HepG2 (cell line): Measurements from ENCODE around the gene JPT1. TPM values are rescaled to one million over a fixed set of nuclear protein-coding genes. Genes with fewer than 3 reads are reported as not detected.

ENCODE experiments used
- FOSL2 ChIP-seq: sonication (generic); formaldehyde crosslinking; IDR thresholded peaks from 2 replicates; pipeline ENCODE4 v1.4.0; 2020; ENCODE audit warnings: missing genetic modification reagents
- GFI1 ChIP-seq: sonication (generic); formaldehyde crosslinking; IDR thresholded peaks from 2 replicates; pipeline ENCODE4 v1.5.0; 2020; ENCODE audit warnings: missing genetic modification reagents, mild to moderate bottlenecking, borderline replicate concordance
- HNF4A ChIP-seq: sonication (generic); formaldehyde crosslinking; IDR thresholded peaks from 2 replicates; pipeline ENCODE4 v1.4.0; 2020; ENCODE audit warnings: missing genetic modification reagents
- MAFK ChIP-seq, 2 experiments: IDR thresholded peaks in 1 of 2; conservative IDR thresholded peaks in 1 of 2; 2 replicates each; pipeline ENCODE4 v1.6.1; 2011; ENCODE audit warnings: improper control_type of control experiment in 2 of 2, low read length in 2 of 2
- SKI ChIP-seq: fragments of 450-650 bp; IDR thresholded peaks from one replicate; pipeline ENCODE4 v1.6.1; 2018; ENCODE audit warnings: mild to moderate bottlenecking; ENCODE audit not compliant: partially characterized antibody
- SMC3 ChIP-seq: IDR thresholded peaks from 2 replicates; pipeline ENCODE4 v1.6.1; 2011; ENCODE audit warnings: low read length, improper control_type of control experiment
- SNAI1 ChIP-seq: sonication (generic); formaldehyde crosslinking; IDR thresholded peaks from 2 replicates; pipeline ENCODE4 v1.5.0; 2020; ENCODE audit warnings: mild to moderate bottlenecking, missing genetic modification reagents, borderline replicate concordance
- TRIM24 ChIP-seq: sonication (generic); formaldehyde crosslinking; IDR thresholded peaks from 2 replicates; pipeline ENCODE4 v1.8.0; 2022; ENCODE audit warnings: mild to moderate bottlenecking, missing genetic modification reagents
- ZNF354B ChIP-seq: sonication (generic); formaldehyde crosslinking; IDR thresholded peaks from 2 replicates; pipeline ENCODE4 v1.8.0; 2022; ENCODE audit warnings: mild to moderate bottlenecking, missing genetic modification reagents
- ZNF558 ChIP-seq: sonication (generic); formaldehyde crosslinking; IDR thresholded peaks from 2 replicates; pipeline ENCODE4 v1.9.0; 2022; ENCODE audit warnings: mild to moderate bottlenecking, missing genetic modification reagents, borderline replicate concordance
- ZNF572 ChIP-seq: sonication (generic); formaldehyde crosslinking; IDR thresholded peaks from 2 replicates; pipeline ENCODE4 v1.5.1; 2020; ENCODE audit warnings: mild to moderate bottlenecking, missing genetic modification reagents
- polyA plus RNA-seq, 8 experiments: library from polyadenylated mRNA; depleted of rRNA in 3 of 8; stranded (reverse) in 7 of 8; unstranded in 1 of 8; fragments of >200 nt; fragmentation: Illumina TruSeq in 4 of 8; extraction: Trizol in 4 of 8; gene quantifications; 2 replicates each; pipeline versions ENCODE4 v1.2.1 to v1.2.3, GENCODE V29; 2011 to 2016; ENCODE audit warnings: low read depth in 4 of 8, missing spikeins in 1 of 8, mixed read lengths in 1 of 8; ENCODE audit not compliant: insufficient read depth in 1 of 8
- total RNA-seq, 5 experiments: library from RNA; depleted of rRNA; stranded (reverse); fragments of >200 nt; fragmentation: Illumina TruSeq; extraction: Trizol; gene quantifications; 2 replicates each; pipeline ENCODE4 v1.2.3, GENCODE V29; 2016; ENCODE audit warnings: low read depth in 1 of 5
- TF ChIP-seq, protein P1 (sequence below), 2 experiments: sonication (generic) in 1 of 2; formaldehyde crosslinking in 1 of 2; IDR thresholded peaks; 2 replicates each; pipeline versions ENCODE4 v1.5.1 to v1.6.1; 2011 to 2020; ENCODE audit warnings: borderline replicate concordance in 1 of 2, low read depth in 1 of 2, low read length in 1 of 2, mild to moderate bottlenecking in 1 of 2, missing genetic modification reagents in 1 of 2, moderate library complexity in 1 of 2
- TF ChIP-seq, protein P2 (sequence below): sonication (generic); formaldehyde crosslinking; IDR thresholded peaks from 2 replicates; pipeline ENCODE4 v1.5.0; 2020; ENCODE audit warnings: mild to moderate bottlenecking, missing genetic modification reagents, borderline replicate concordance
- TF ChIP-seq, protein P3 (sequence below): sonication (generic); formaldehyde crosslinking; IDR thresholded peaks from 2 replicates; pipeline ENCODE4 v1.8.0; 2022; ENCODE audit warnings: missing genetic modification reagents, mild to moderate bottlenecking, moderate library complexity, borderline replicate concordance
- TF ChIP-seq, protein P4 (sequence below): sonication (generic); formaldehyde crosslinking; IDR thresholded peaks from 2 replicates; pipeline ENCODE4 v1.4.0; 2020; ENCODE audit warnings: missing genetic modification reagents, borderline replicate concordance

The JPT1 gene
- total and polyA plus RNA-seq, 2 of the 13 experiments (the other 11 are each of a cell fraction or from before 2014, with no cell fraction given), result 43.3 to 256 TPM

DNA sequence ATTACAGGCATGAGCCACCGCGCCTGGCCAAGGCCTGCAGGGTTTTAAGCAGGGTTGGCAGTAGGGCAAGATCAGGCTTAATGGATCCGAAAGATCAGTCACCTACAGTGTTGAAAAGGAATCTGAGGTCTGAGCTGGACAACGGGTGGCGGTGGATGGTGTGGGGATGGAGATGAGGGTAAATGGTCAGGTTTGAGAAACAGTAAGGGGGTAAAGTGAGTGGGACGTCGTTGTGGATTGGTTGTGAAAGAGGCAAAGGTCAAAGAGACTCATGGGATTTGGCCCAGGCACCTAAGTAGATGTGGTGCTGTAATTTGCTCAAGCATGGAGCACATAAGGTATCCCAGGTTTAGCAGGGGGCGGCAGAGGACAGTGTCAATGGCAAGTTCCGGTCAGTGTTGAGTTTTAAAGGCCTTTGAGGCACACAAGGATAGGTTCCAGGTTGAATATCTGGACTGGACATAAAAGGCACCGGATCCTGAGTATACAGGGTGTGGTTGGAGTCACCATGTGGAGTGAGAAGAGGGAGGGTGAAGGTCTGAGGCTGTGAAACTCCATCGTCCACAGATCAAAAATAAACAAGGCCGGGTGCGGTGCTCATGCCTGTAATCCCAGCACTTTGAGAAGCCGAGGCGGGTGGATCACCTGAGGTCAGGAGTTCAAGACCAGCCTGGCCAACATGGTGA lies 67.7 kb downstream of the JPT1 start (continued):
- TF ChIP-seq, protein P1, sequence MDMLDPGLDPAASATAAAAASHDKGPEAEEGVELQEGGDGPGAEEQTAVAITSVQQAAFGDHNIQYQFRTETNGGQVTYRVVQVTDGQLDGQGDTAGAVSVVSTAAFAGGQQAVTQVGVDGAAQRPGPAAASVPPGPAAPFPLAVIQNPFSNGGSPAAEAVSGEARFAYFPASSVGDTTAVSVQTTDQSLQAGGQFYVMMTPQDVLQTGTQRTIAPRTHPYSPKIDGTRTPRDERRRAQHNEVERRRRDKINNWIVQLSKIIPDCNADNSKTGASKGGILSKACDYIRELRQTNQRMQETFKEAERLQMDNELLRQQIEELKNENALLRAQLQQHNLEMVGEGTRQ (IDR thresholded peaks at IDR 0.05; ENCODE audit: low read depth, low read length), result no peak
- TF ChIP-seq, protein P1 (CRISPR knock-in tag; IDR thresholded peaks at IDR 0.05; ENCODE audit: borderline replicate concordance), result 0 out of 2 replicates have a peak, but pooled peaks have one; percentile 35
- TF ChIP-seq GFI1, result peak; percentile 78; the same call in 1 of the 2 replicates
- TF ChIP-seq, protein P2, sequence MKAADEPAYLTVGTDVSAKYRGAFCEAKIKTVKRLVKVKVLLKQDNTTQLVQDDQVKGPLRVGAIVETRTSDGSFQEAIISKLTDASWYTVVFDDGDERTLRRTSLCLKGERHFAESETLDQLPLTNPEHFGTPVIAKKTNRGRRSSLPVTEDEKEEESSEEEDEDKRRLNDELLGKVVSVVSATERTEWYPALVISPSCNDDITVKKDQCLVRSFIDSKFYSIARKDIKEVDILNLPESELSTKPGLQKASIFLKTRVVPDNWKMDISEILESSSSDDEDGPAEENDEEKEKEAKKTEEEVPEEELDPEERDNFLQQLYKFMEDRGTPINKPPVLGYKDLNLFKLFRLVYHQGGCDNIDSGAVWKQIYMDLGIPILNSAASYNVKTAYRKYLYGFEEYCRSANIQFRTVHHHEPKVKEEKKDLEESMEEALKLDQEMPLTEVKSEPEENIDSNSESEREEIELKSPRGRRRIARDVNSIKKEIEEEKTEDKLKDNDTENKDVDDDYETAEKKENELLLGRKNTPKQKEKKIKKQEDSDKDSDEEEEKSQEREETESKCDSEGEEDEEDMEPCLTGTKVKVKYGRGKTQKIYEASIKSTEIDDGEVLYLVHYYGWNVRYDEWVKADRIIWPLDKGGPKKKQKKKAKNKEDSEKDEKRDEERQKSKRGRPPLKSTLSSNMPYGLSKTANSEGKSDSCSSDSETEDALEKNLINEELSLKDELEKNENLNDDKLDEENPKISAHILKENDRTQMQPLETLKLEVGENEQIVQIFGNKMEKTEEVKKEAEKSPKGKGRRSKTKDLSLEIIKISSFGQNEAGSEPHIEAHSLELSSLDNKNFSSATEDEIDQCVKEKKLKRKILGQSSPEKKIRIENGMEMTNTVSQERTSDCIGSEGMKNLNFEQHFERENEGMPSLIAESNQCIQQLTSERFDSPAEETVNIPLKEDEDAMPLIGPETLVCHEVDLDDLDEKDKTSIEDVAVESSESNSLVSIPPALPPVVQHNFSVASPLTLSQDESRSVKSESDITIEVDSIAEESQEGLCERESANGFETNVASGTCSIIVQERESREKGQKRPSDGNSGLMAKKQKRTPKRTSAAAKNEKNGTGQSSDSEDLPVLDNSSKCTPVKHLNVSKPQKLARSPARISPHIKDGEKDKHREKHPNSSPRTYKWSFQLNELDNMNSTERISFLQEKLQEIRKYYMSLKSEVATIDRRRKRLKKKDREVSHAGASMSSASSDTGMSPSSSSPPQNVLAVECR (CRISPR knock-in tag), result peak; percentile 9; the same call in 1 of the 2 replicates
- no peak for TF ChIP-seq ZNF572 (CRISPR knock-in tag)
- no peak for TF ChIP-seq ZNF354B (CRISPR knock-in tag)
- TF ChIP-seq FOSL2 (CRISPR knock-in tag), result peak; percentile 49; the same call in 1 of the 2 replicates
- no peak for TF ChIP-seq ZNF558 (CRISPR knock-in tag)
- TF ChIP-seq, protein P3, sequence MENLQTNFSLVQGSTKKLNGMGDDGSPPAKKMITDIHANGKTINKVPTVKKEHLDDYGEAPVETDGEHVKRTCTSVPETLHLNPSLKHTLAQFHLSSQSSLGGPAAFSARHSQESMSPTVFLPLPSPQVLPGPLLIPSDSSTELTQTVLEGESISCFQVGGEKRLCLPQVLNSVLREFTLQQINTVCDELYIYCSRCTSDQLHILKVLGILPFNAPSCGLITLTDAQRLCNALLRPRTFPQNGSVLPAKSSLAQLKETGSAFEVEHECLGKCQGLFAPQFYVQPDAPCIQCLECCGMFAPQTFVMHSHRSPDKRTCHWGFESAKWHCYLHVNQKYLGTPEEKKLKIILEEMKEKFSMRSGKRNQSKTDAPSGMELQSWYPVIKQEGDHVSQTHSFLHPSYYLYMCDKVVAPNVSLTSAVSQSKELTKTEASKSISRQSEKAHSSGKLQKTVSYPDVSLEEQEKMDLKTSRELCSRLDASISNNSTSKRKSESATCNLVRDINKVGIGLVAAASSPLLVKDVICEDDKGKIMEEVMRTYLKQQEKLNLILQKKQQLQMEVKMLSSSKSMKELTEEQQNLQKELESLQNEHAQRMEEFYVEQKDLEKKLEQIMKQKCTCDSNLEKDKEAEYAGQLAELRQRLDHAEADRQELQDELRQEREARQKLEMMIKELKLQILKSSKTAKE (CRISPR knock-in tag), result peak; percentile 80
- TF ChIP-seq SKI, result peak; percentile 66
- TF ChIP-seq, protein P4, sequence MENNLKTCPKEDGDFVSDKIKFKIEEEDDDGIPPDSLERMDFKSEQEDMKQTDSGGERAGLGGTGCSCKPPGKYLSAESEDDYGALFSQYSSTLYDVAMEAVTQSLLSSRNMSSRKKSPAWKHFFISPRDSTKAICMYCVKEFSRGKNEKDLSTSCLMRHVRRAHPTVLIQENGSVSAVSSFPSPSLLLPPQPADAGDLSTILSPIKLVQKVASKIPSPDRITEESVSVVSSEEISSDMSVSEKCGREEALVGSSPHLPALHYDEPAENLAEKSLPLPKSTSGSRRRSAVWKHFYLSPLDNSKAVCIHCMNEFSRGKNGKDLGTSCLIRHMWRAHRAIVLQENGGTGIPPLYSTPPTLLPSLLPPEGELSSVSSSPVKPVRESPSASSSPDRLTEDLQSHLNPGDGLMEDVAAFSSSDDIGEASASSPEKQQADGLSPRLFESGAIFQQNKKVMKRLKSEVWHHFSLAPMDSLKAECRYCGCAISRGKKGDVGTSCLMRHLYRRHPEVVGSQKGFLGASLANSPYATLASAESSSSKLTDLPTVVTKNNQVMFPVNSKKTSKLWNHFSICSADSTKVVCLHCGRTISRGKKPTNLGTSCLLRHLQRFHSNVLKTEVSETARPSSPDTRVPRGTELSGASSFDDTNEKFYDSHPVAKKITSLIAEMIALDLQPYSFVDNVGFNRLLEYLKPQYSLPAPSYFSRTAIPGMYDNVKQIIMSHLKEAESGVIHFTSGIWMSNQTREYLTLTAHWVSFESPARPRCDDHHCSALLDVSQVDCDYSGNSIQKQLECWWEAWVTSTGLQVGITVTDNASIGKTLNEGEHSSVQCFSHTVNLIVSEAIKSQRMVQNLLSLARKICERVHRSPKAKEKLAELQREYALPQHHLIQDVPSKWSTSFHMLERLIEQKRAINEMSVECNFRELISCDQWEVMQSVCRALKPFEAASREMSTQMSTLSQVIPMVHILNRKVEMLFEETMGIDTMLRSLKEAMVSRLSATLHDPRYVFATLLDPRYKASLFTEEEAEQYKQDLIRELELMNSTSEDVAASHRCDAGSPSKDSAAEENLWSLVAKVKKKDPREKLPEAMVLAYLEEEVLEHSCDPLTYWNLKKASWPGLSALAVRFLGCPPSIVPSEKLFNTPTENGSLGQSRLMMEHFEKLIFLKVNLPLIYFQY (CRISPR knock-in tag), result no peak; the same call in 1 of the 2 replicates
- TF ChIP-seq MAFK (conservative IDR thresholded peaks at IDR 0.05 in 1 of 2, IDR thresholded peaks at IDR 0.05 in 1 of 2; ENCODE audit: low read length in 2 of 2), result no peak
- TF ChIP-seq SMC3, result peak; percentile 23; the same call in 1 of the 2 replicates
- TF ChIP-seq TRIM24 (CRISPR knock-in tag), result no peak
- TF ChIP-seq SNAI1 (CRISPR knock-in tag), result 0 out of 2 replicates have a peak, but pooled peaks have one; percentile 14
- peak; percentile 70 for TF ChIP-seq HNF4A
